Cardiac muscle cell (in vitro differentiated cells and primary cell): Measurements from ENCODE around the gene SLC4A8. TPM values are rescaled to one million over a fixed set of nuclear protein-coding genes. Genes with fewer than 3 reads are reported as not detected.
A peak's percentile ranks its signal among the peaks of the same experiment; 100 is the strongest.

Source experiments
- DNase-seq, 2 donors: peaks; one replicate each; pipeline versions ENCODE4 v3.0.0 to v3.0.0-alpha.2; 2010 to 2017; ENCODE audit warnings: low read depth in 1 of 2, low spot score in 1 of 2
- H3K27ac ChIP-seq: fragments of 200-600 bp; sonication (generic); 2 replicates; pipeline ENCODE4 v1.5.1; 2016
- H3K27me3 ChIP-seq: fragments of 200-600 bp; sonication (generic); 2 replicates; pipeline ENCODE4 v1.6.0; 2016; ENCODE audit warnings: control low read depth
- H3K36me3 ChIP-seq: fragments of 200-600 bp; sonication (generic); 2 replicates; pipeline ENCODE4 v1.5.1; 2016; ENCODE audit warnings: control low read depth
- H3K4me1 ChIP-seq: fragments of 200-600 bp; sonication (generic); 2 replicates; pipeline ENCODE4 v1.8.1; 2017; ENCODE audit warnings: low read depth, mild to moderate bottlenecking, mixed run types
- H3K4me3 ChIP-seq: fragments of 200-600 bp; sonication (generic); 2 replicates; pipeline ENCODE4 v1.5.1; 2016; ENCODE audit warnings: mild to moderate bottlenecking
- H3K9me3 ChIP-seq: fragments of 200-600 bp; sonication (generic); 2 replicates; pipeline ENCODE4 v1.5.1; 2017; ENCODE audit warnings: low read depth, mild to moderate bottlenecking, control low read depth
- polyA plus RNA-seq: library from polyadenylated mRNA; unstranded; fragments of >200 nt; fragmentation: Nextera tagmentation; extraction: Ambion mirVana; gene quantifications from 2 replicates; pipeline ENCODE4 v1.2.1, GENCODE V29; 2016
- total RNA-seq: library from RNA; depleted of rRNA; stranded (reverse); fragments of >200 nt; gene quantifications from 2 replicates; pipeline ENCODE4 v1.2.3, GENCODE V29; 2016
- TF ChIP-seq, protein P1 (sequence below): IDR thresholded peaks from 2 replicates; pipeline ENCODE4 v1.5.1; 2012; ENCODE audit warnings: low read depth, mild to moderate bottlenecking, low read length

Gene SLC4A8
- total and polyA plus RNA-seq, 2 experiments from 2014 or later, result 1.9 to 4.9 TPM

DNA sequence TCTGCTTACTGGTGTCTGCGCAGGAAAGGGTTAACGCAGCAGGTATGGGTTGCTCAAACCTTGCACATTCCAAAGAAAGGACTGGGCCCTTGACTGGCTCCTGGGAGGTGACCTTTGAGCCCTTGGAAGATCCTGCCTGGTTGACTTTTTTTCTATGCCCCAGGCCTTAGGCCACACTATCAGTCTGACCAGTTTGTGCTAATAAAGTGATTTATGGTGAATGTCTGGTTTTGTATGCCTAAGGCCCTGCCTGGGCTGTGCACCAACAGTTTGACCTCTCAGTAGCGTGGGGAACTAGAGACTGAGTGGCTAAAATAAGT lies 105.0 kb downstream of the SLC4A8 start:
- Histone ChIP-seq H3K27ac (no peak overlapping the region), H3K4me3 (no peak overlapping the region), H3K27me3 (no peaks in the 10 kb centered on the region), H3K36me3 (no peaks in the 10 kb centered on the region), H3K9me3 (no peaks in the 10 kb centered on the region), H3K4me1 (peaks cover 5% of the 10 kb centered on the region)
- TF ChIP-seq, protein P1, sequence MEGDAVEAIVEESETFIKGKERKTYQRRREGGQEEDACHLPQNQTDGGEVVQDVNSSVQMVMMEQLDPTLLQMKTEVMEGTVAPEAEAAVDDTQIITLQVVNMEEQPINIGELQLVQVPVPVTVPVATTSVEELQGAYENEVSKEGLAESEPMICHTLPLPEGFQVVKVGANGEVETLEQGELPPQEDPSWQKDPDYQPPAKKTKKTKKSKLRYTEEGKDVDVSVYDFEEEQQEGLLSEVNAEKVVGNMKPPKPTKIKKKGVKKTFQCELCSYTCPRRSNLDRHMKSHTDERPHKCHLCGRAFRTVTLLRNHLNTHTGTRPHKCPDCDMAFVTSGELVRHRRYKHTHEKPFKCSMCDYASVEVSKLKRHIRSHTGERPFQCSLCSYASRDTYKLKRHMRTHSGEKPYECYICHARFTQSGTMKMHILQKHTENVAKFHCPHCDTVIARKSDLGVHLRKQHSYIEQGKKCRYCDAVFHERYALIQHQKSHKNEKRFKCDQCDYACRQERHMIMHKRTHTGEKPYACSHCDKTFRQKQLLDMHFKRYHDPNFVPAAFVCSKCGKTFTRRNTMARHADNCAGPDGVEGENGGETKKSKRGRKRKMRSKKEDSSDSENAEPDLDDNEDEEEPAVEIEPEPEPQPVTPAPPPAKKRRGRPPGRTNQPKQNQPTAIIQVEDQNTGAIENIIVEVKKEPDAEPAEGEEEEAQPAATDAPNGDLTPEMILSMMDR, result no peak
- DNase-seq, result no peak

DNA sequence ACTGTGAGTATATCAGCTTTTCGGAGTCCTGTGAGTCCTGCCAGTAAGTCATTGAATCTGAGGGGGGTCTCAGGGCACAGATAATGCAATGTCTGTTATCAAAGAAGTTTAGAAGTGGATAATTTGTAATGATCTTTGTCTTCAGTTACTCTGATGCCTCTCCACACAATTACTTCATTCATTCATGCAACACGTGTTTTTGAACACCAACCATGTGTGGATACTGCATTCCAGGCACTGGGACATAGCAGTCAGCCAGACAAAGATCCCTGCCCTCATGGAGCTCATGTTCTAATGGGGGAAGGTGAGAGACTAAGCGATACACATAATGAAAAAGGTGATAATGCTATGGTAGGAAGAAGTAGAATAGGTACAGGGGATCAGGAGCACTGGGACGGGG lies 105.6 kb downstream of the SLC4A8 start:
- H3K9me3 ChIP-seq, result no peaks in the 10 kb centered on the region
- no peaks in the 10 kb centered on the region for H3K27me3 ChIP-seq
- H3K4me1 ChIP-seq, result no peaks in the 10 kb centered on the region
- H3K36me3 ChIP-seq, result no peaks in the 10 kb centered on the region
- no peak for DNase-seq
- TF ChIP-seq, protein P1, result no peak
- H3K4me3 ChIP-seq, result no peak overlapping the region
- H3K27ac ChIP-seq, result no peak overlapping the region

DNA sequence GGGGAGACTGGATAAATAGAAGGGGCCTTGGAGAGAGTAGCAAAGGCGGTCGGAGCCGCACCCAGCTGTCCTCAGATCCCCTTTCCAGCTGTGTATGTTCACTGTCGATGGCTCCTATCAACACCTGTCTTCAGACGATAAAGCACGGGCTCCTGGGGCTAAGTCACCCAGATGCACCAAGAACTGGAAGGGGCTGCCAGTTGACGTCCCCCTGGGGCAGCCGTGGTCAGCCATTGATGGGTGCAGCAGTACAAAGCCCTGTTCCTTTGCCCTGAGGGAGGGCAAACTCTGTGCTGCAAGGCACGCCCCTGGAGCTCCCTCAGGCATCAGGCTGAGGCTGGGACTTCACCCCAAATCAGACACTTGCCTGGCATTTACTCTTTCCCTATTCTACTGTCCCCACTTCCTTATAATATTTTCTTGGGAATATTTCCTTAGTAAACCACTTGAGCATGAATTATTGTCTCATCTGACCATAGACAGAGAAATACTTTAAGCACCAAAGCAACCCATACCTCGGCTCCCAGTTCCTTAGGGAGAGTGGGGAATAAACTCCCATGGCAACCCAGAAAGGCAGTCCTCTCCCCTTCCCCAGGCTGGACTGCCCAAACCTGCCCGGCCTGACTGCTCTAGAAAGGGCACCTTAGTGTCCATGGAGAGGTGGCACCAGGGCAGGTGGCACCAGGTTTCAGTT lies 106.8 kb downstream of the SLC4A8 start:
- no peak overlapping the region for H3K27ac ChIP-seq
- H3K36me3 ChIP-seq, result no peaks in the 10 kb centered on the region
- no peaks in the 10 kb centered on the region for H3K4me1 ChIP-seq
- no peak overlapping the region for H3K4me3 ChIP-seq
- H3K9me3 ChIP-seq, result no peaks in the 10 kb centered on the region
- TF ChIP-seq, protein P1, result no peak
- H3K27me3 ChIP-seq, result no peaks in the 10 kb centered on the region
- DNase-seq, result no peak

DNA sequence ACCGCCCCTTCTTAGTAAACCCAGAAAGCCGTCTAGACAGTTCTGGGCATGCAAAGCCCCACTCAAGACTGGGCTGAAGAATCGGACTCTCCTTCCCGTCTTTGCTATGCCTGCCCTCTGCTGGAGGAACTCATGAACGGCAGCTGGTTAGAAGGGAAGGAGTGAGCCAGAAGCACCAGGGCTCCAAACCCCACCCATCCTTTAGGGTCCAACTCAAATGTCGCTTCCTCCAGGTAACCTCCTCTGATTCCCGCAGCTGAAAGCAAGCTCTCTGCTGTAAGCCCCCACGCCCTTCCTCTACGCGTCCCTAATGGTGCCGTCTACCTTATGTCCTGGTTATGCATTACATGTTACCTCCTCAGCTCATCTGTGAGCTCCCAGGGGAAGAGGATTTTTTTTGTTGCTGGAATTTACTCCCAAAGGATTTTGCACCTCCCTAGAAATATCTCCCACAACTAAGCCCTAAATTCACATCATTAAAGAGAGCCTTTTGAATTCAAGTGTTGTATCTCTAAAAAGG lies 107.4 kb downstream of the SLC4A8 start:
- no peak overlapping the region for H3K27ac ChIP-seq
- no peak overlapping the region for H3K4me3 ChIP-seq
- TF ChIP-seq, protein P1, result peak; percentile 89
- no peaks in the 10 kb centered on the region for H3K4me1 ChIP-seq
- DNase-seq, result peak; percentile 81 to 82
- no peaks in the 10 kb centered on the region for H3K9me3 ChIP-seq
- H3K27me3 ChIP-seq, result no peaks in the 10 kb centered on the region
- H3K36me3 ChIP-seq, result no peaks in the 10 kb centered on the region

DNA sequence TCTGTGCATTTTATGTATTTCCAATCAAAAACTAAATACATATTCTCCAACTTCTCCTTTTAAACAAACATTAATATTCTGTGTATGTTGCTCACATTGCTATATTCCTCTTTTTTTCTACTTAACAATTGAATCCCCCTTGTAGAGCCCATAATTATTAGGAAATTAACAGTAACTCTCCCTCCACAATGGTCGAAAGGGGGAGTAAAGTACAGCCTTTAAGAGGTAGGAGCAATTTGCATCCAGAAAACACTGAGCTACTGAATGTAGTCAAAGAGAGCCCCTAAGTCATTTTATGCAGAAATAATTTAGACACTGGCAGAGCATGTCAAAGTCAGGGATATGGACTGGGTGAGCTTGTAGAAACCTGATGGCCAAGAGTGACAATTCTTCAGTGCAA lies 109.2 kb downstream of the SLC4A8 start:
- TF ChIP-seq, protein P1, result peak; percentile 21
- no peaks in the 10 kb centered on the region for H3K27me3 ChIP-seq
- H3K4me1 ChIP-seq, result no peaks in the 10 kb centered on the region
- DNase-seq, result peak; percentile 41 to 44
- no peak overlapping the region for H3K4me3 ChIP-seq
- no peaks in the 10 kb centered on the region for H3K9me3 ChIP-seq
- H3K27ac ChIP-seq, result no peak overlapping the region
- H3K36me3 ChIP-seq, result no peaks in the 10 kb centered on the region
